SK-N-SH treated with all-trans-retinoic acid at 6 μM for 48 hours (cell line): ENCODE results near the gene RNU2-63P.

ENCODE experiments used
- PATZ1 ChIP-seq: fragments of 250-450 bp; sonication (Bioruptor Pico); IDR thresholded peaks from 2 replicates; pipeline ENCODE4 v1.8.0; 2020; ENCODE audit warnings: mild to moderate bottlenecking, moderate library complexity, borderline replicate concordance
- TOX ChIP-seq: fragments of 250-450 bp; sonication (Bioruptor Pico); IDR thresholded peaks from 2 replicates; pipeline ENCODE4 v1.8.0; 2021; ENCODE audit warnings: mild to moderate bottlenecking, moderate library complexity, borderline replicate concordance
- ZNF70 ChIP-seq: fragments of 450-650 bp; formaldehyde crosslinking; IDR thresholded peaks from 2 replicates; pipeline ENCODE4 v1.5.0; 2020; ENCODE audit warnings: mild to moderate bottlenecking, moderate library complexity

- TF ChIP-seq PATZ1 (CRISPR knock-in tag) (no peak), TOX (CRISPR knock-in tag) (no peak), ZNF70 (CRISPR knock-in tag) (no peak)
These were observed 20.3 kb upstream of the RNU2-63P start for GRCh38 chr2:88036606-88037005.
